ENCODE measurements around the gene CRACDL.

DNA sequence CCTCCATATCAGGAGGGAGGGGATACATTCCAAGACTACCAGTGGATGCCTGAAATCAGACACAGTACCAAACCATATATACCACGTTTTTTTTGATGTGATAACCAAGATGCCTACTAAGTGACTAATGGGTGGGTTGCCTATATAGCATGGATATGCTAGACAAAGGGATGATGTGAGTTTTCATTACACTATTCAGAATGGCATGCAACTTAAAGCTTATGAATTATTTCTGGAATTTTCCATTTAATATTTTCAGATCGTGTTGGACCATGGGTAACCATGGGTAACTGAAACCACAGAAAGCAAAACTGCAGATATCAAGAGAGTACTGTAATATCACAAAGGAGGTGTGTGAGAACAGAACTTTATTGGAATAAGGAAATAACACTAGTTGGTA lies 39.6 kb upstream of the CRACDL start:
- TF ChIP-seq SIN3A (IDR thresholded peaks at IDR 0.05; ENCODE audit: borderline replicate concordance, low read depth, low read length) (no peak), MEF2A (IDR thresholded peaks at IDR 0.05; ENCODE audit: borderline replicate concordance, low read depth) (no peak)
- TF ChIP-seq, protein P1, sequence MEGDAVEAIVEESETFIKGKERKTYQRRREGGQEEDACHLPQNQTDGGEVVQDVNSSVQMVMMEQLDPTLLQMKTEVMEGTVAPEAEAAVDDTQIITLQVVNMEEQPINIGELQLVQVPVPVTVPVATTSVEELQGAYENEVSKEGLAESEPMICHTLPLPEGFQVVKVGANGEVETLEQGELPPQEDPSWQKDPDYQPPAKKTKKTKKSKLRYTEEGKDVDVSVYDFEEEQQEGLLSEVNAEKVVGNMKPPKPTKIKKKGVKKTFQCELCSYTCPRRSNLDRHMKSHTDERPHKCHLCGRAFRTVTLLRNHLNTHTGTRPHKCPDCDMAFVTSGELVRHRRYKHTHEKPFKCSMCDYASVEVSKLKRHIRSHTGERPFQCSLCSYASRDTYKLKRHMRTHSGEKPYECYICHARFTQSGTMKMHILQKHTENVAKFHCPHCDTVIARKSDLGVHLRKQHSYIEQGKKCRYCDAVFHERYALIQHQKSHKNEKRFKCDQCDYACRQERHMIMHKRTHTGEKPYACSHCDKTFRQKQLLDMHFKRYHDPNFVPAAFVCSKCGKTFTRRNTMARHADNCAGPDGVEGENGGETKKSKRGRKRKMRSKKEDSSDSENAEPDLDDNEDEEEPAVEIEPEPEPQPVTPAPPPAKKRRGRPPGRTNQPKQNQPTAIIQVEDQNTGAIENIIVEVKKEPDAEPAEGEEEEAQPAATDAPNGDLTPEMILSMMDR (IDR thresholded peaks at IDR 0.05), result no peak

Data from SK-N-SH (cell line).